Measurements from ENCODE around the gene SECISBP2.

GRCh38 chr9:89278551-89278950 lies 39.7 kb upstream of the SECISBP2 start:
- no peak for TF ChIP-seq EZH2 (IDR thresholded peaks at IDR 0.05)
- TF ChIP-seq CTCF (IDR thresholded peaks at IDR 0.05): no peak
- TF ChIP-seq EZH2phosphoT487 (IDR thresholded peaks at IDR 0.05): no peak
